ENCODE measurements around the gene SRPRB. TPM values are rescaled to one million over a fixed set of nuclear protein-coding genes. Genes with fewer than 3 reads are reported as not detected.
"Not testable (repeated sequence)": the region's sequence is repeated elsewhere in the genome, so short reads cannot be mapped to it uniquely, and the experiment has no call there.

The SRPRB gene
- total RNA-seq, 1 donor from 2014 or later: 40.1 TPM

DNA sequence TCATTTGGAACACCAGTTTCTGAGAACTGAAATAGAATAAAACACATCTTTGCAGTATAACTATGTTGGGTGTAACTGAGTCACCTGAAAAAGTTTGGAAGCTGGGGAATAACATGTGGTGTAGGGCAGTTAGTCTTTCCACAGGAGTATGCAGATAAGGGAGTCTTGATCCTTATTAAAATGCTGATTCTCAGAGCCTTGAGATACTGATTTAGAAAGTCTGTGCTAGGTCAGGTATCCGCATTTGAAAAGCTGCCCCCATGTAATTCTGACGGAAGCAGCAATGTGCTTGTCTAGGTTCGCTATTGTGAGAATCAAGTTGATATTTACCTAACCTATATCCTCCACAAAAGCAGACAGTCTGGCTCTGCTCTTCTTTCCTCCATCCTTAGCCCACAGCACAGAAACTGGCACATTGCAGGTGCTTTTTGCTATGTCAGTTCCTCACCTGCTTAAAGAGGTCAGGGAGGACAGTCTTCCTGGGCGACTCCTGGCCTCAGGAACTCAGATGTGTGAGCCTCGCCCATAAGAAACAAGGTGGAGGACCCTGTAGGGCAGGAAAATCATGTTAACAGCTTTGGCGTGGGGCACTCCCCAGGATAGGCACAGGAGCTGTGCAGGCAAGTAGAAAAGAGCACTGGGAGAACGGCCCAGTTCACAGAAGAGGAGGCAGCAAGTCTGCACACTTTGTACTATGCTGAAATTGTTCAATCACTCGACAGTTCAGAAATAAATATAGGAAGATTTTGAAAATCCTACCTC lies 27.6 kb upstream of the SRPRB start:
- DNase-seq (ENCODE audit: extremely low read depth, low read depth, low spot score): no peak

DNA sequence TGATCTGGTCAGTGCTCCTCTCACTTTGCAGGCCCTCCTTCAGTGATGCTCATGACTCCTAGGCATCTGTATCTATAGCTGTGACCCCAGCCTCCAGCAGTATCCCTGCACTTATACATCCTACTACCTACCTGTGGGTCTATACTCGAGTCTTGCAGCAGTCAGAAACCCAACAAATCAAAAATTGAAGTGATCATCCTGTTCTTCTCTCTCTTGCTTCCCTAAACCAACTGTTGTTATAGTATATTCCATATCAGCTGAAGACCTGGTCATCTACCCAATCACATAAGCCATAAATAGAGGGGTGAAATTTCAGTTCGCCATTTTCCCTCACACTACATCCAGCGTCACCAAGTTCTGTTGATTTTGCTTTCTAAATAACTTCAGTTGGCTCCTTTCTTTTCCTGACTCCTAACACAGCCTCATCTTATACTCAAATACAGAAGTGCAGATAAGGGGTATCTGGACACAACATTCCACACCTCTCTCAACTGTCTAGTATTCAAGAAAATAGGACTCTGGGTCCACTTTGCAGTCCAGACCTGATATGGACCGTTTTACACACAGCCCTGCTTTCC lies 25.9 kb upstream of the SRPRB start:
- DNase-seq (ENCODE audit: extremely low read depth, low read depth, low spot score): no peak

GRCh38 chr3:133780756-133781155 lies 24.9 kb upstream of the SRPRB start:
- not testable (repeated sequence) for DNase-seq (ENCODE audit: extremely low read depth, low read depth, low spot score)

DNA sequence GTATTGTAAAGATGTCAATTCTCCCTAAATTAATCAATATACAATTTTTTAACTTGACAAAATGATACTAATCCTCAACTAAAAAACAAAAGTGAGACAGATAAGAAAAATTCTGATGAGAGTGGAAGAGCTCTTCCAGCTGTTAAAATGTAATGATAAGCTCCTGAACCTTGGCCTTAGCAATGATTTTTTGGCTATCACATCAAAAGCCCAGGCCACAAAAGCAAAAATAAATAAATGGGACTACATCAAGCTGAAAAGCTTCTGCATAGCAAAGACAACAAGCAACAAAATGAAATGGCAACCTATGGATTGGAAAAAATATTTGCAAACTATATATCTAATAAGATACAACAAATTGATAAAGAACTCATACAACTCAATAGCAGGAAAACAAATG lies 24.0 kb upstream of the SRPRB start:
- no peak for DNase-seq (ENCODE audit: extremely low read depth, low read depth, low spot score)

GRCh38 chr3:133782454-133782853 lies 23.2 kb upstream of the SRPRB start:
- no peak for DNase-seq (ENCODE audit: extremely low read depth, low read depth, low spot score)

- DNase-seq (ENCODE audit: extremely low read depth, low read depth, low spot score): no peak
Measured at GRCh38 chr3:133783762-133784161, 21.9 kb upstream of the SRPRB start.

DNA sequence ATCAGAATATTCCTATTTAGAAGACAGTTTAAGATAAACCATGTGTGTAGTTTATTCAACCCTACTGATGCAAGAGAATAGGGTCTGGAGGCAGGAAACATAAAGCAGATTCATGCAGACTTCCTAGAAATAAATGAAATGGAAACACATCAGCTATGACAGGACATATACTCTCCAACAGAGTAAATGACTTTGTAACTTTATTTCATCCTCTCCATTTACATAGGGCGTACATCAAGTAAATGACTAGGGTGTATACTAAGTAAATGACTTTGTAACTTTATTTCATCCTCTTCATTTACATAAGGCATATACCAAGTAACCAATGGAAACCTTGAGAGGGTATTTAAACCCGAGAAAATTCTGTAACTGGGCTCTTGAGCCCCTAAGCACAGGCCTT lies 17.6 kb upstream of the SRPRB start:
- no peak for DNase-seq (ENCODE audit: extremely low read depth, low read depth, low spot score)

- no peak for DNase-seq (ENCODE audit: extremely low read depth, low read depth, low spot score)
Measured at GRCh38 chr3:133792171-133792763, 13.3 kb upstream of the SRPRB start.

- no peak for DNase-seq (ENCODE audit: extremely low read depth, low read depth, low spot score)
Measured at GRCh38 chr3:133797396-133798105, 8.1 kb upstream of the SRPRB start.

- no peak for DNase-seq (ENCODE audit: extremely low read depth, low read depth, low spot score)
Measured at GRCh38 chr3:133799794-133800585, 5.6 kb upstream of the SRPRB start.

DNA sequence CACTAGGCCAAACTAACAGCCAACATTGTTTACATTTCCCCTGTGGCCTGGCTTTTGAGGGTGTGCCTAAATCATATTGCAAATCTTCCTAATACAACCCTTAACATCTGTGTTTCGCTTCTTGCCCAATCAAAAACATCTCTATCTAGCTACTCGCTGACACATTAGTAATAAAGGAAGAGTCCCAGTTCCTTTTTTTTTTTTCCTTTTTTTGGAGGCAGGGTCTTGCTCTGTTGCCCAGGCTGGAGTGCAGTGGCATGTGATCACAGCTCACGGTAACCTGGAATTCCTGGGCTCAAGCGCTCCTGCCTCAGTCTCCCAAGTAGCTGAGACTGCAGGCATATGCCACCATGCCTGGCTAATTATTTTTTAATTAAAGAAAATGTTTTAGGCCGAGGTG lies 2.1 kb upstream of the SRPRB start:
- DNase-seq (ENCODE audit: extremely low read depth, low read depth, low spot score): no peak

- DNase-seq (ENCODE audit: extremely low read depth, low read depth, low spot score): no peak
Measured at GRCh38 chr3:133804896-133805295, 719 bp upstream of the SRPRB start.

- DNase-seq (ENCODE audit: extremely low read depth, low read depth, low spot score): no peak
Measured at GRCh38 chr3:133805384-133805701, 272 bp upstream of the SRPRB start.

DNA sequence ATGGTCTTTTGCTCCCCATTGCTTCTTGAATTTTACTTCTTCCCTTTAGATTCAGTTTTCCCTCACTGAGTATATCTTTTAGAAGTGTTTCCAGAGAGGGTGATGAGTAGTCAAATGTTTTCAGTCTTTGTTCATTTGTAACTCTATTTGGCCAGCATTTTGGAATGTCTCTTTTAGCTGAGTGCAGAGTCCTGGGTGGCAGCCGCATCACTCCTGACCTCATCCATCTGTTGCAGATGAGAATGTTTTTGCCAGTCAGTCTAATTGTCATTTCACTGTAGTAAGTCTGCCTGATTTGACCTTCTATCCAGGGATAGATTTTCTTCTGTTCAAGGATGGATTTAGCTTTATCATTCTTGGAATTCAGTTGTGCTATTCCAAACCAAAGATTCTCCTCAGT lies 7.3 kb downstream of the SRPRB start:
- DNase-seq (ENCODE audit: extremely low read depth, low read depth, low spot score): no peak

DNA sequence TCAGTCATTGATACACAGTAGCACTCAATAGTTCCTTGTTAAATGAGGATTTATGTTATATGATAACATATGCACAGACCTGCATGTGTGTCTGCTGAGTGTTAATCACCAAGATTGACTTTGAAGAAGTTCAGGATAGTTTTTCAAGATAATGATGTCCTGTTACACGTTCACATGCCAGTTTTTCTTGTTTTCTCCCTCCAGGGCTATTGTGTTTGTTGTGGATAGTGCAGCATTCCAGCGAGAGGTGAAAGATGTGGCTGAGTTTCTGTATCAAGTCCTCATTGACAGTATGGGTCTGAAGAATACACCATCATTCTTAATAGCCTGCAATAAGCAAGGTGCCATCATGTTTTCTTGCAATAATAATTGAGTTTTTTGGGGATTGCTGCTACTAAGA lies 9.8 kb downstream of the SRPRB start:
- DNase-seq (ENCODE audit: extremely low read depth, low read depth, low spot score): no peak

GRCh38 chr3:133820129-133820528 lies 14.5 kb downstream of the SRPRB start:
- DNase-seq (ENCODE audit: extremely low read depth, low read depth, low spot score): no peak

- no peak for DNase-seq (ENCODE audit: extremely low read depth, low read depth, low spot score)
Measured at GRCh38 chr3:133820889-133821675, 15.5 kb downstream of the SRPRB start.

DNA sequence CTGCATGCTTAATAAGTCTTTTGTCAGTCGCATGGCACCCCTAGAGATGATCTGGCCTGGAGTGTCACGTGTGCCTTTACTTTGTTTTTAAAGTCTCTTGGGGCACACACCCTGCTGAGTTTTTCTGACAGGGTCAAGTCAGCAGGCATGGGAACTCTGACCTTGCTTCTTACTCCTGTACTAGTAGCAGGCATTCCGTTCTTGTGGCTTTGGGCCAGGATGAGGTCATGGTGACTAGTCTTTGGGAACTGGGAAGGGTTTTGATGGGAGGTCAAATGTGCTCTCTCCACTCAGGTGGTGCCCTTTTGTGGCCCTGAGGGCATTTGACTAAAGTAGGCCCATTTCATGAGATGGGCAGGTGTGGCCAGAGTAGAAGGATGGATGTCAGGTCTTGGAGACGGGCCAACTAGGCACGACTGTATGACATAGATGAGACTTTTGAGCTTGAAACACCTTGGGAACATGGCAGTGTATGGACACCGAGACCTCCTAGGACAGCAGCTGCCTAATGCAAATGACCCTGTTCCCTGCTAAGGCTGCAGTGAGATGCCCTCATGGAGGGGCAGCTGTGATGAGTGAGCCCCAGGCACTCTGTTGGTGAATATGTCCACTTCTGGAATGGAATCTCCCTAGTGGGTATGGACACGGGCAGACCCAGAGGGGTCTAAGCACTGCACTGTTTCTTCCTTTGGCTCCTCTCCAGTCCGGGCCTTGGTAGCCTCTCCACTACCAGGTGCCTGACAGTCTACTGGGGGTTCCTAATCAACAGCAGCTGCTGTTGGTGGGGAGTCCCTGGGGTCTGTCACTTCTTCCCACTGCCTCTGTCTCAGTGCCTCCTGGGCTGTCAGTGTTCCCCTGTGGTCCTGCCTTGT lies 16.4 kb downstream of the SRPRB start:
- DNase-seq (ENCODE audit: extremely low read depth, low read depth, low spot score): no peak

- no peak for DNase-seq (ENCODE audit: extremely low read depth, low read depth, low spot score)
Measured at GRCh38 chr3:133824961-133825485, 19.4 kb downstream of the SRPRB start.

Data from glomerular endothelial cell (primary cell).